Natural killer cell (primary cell): Measurements from ENCODE around the gene HMCN1. TPM values are rescaled to one million over a fixed set of nuclear protein-coding genes. Genes with fewer than 3 reads are reported as not detected.

Experiments used
- ATAC-seq, 3 donors: fragments of 150-1000 bp in 2 of 3; fragments of 200-7000 bp in 1 of 3; cut with Tn5 transposase; 1 replicate in 1 of 3; 2 replicates in 2 of 3; pipeline ENCODE4 v1.10.0; 2021; ENCODE audit warnings: mild to moderate bottlenecking in 2 of 3, moderate library complexity in 2 of 3
- DNase-seq, 2 donors: peaks; one replicate each; pipeline versions ENCODE4 v3.0.0 to v3.0.0-alpha.2; 2013 to 2021; ENCODE audit warnings: mixed read lengths in 1 of 2
- H3K27ac ChIP-seq: one replicate; pipeline ENCODE4 v1.5.1; 2013; ENCODE audit warnings: mild to moderate bottlenecking, low read length
- H3K27me3 ChIP-seq: one replicate; pipeline ENCODE4 v1.6.1; 2013; ENCODE audit warnings: low read length; ENCODE audit not compliant: control insufficient read depth, insufficient read depth
- H3K36me3 ChIP-seq: one replicate; pipeline ENCODE4 v1.6.1; 2013; ENCODE audit warnings: low read length; ENCODE audit not compliant: control insufficient read depth, insufficient read depth
- H3K4me1 ChIP-seq: one replicate; pipeline ENCODE4 v1.6.1; 2013; ENCODE audit warnings: low read length; ENCODE audit not compliant: control insufficient read depth, insufficient read depth
- H3K4me3 ChIP-seq: one replicate; pipeline ENCODE4 v1.5.1; 2013; ENCODE audit warnings: low read length
- H3K9me3 ChIP-seq: one replicate; pipeline ENCODE4 v1.6.1; 2013; ENCODE audit warnings: low read length; ENCODE audit not compliant: control insufficient read depth, insufficient read depth
- H3K27ac Mint-ChIP-seq, 2 donors: one replicate each; pipeline ENCODE4 v1.8.0; 2022; ENCODE audit warnings: mild to moderate bottlenecking in 2 of 2, mixed read lengths in 2 of 2, moderate library complexity in 1 of 2
- H3K27me3 Mint-ChIP-seq, 2 donors: one replicate each; pipeline ENCODE4 v1.8.0; 2022; ENCODE audit warnings: low read depth in 2 of 2, mixed read lengths in 2 of 2
- H3K36me3 Mint-ChIP-seq: one replicate; pipeline ENCODE4 v1.8.0; 2022; ENCODE audit warnings: mixed read lengths
- H3K4me1 Mint-ChIP-seq, 2 donors: one replicate each; pipeline ENCODE4 v1.8.0; 2022; ENCODE audit warnings: mixed read lengths in 2 of 2
- H3K4me3 Mint-ChIP-seq: one replicate; pipeline ENCODE4 v1.8.0; 2022; ENCODE audit warnings: mild to moderate bottlenecking, moderate library complexity, mixed read lengths
- H3K9me3 Mint-ChIP-seq, 2 donors: one replicate each; pipeline ENCODE4 v1.8.0; 2022; ENCODE audit warnings: mixed read lengths in 2 of 2
- WGBS: methylation state at CpG from one replicate; pipeline ENCODE4 v1.1.7; 2013; ENCODE audit warnings: missing lambda C conversion rate; ENCODE audit not compliant: insufficient coverage; 5-methylcytosine and 5-hydroxymethylcytosine counted together
- intact Hi-C: fragments of 100-400 bp; cut with micrococcal nuclease; formaldehyde crosslinking; loops from one replicate; pipeline ENCODE4 v1.14.2; 2022
- total RNA-seq, 4 donors: library from RNA; stranded (reverse); fragments of 120-200 nt in 1 of 4; gene quantifications; one replicate each; pipeline versions ENCODE4 v1.2.3 to v1.2.4, GENCODE V29; 2013 to 2022
- TF ChIP-seq, protein P1 (sequence below): fragments of 200-600 bp; IDR thresholded peaks from one replicate; pipeline ENCODE4 v1.8.0; 2022; ENCODE audit warnings: antibody characterized with exemption

Gene HMCN1
- total RNA-seq, 3 donors from 2014 or later (not counting 1 experiment from before 2014, with no cell fraction given): 0.02 to 0.45 (median 0.39) TPM

DNA sequence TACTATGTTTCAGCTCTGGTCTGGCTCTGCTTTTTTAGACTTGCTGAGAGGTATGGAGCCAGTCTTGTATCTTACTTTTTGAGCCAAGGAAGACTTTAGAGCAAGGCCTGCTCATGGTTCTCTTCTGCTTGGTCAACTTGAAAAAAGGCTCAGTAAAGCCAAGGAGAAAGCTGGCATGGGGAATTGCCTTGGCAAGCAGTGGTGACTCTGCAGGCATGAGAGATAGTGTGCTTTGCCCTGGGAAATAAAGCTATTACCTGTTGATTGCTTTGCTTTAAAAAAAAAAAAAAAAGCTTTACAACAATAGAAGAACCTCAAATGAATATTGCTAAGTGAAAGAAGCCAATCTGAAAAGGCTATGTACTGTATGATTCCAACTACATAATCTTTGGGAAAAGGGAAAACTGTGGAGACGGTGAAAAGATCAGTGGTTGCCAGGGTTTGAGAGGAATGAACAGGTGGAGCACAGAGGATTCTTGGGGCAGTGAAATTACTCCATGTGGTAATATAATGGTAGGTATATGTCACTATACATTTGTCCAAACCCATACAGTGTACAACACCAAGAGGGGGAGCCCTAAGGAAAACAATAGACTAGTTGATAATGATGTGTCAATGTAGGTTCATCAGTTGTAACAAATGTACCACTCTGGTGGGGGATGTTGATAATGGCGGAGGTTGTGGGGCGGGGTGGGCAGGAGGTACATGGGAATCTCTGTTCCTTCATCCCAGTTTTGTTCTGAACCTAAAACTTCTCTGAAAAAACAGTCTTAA, 87.6 kb downstream of the HMCN1 start:
- H3K27ac Mint-ChIP-seq: no peak overlapping the region
- no peaks in the 10 kb centered on the region for H3K9me3 Mint-ChIP-seq
- no peaks in the 10 kb centered on the region for H3K36me3 Mint-ChIP-seq
- H3K4me1 Mint-ChIP-seq: no peaks in the 10 kb centered on the region
- H3K27ac ChIP-seq: no peak overlapping the region
- no peak overlapping the region for H3K4me3 ChIP-seq
- ATAC-seq (no peak), DNase-seq (no peak)
- 100% methylated on average over 1 of the region's 3 CpGs for WGBS
- no peak overlapping the region for H3K4me3 Mint-ChIP-seq
- no peaks in the 10 kb centered on the region for H3K36me3 ChIP-seq
- H3K27me3 ChIP-seq: peaks cover 6% of the 10 kb centered on the region
- peaks cover 7 to 11% of the 10 kb centered on the region in 2 donors for H3K27me3 Mint-ChIP-seq
- H3K9me3 ChIP-seq: no peaks in the 10 kb centered on the region
- no peaks in the 10 kb centered on the region for H3K4me1 ChIP-seq
- intact Hi-C loops: no loop called here
- TF ChIP-seq, protein P1, sequence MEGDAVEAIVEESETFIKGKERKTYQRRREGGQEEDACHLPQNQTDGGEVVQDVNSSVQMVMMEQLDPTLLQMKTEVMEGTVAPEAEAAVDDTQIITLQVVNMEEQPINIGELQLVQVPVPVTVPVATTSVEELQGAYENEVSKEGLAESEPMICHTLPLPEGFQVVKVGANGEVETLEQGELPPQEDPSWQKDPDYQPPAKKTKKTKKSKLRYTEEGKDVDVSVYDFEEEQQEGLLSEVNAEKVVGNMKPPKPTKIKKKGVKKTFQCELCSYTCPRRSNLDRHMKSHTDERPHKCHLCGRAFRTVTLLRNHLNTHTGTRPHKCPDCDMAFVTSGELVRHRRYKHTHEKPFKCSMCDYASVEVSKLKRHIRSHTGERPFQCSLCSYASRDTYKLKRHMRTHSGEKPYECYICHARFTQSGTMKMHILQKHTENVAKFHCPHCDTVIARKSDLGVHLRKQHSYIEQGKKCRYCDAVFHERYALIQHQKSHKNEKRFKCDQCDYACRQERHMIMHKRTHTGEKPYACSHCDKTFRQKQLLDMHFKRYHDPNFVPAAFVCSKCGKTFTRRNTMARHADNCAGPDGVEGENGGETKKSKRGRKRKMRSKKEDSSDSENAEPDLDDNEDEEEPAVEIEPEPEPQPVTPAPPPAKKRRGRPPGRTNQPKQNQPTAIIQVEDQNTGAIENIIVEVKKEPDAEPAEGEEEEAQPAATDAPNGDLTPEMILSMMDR: no peak

- Mint-ChIP-seq H3K27ac (no peak overlapping the region), H3K4me3 (no peak overlapping the region), H3K36me3 (no peaks in the 10 kb centered on the region), H3K9me3 (no peaks in the 10 kb centered on the region), H3K27me3 (peaks cover 7 to 11% of the 10 kb centered on the region in 2 donors), H3K4me1 (no peaks in the 10 kb centered on the region)
- Histone ChIP-seq H3K4me3 (no peak overlapping the region), H3K27me3 (peaks cover 6% of the 10 kb centered on the region), H3K36me3 (no peaks in the 10 kb centered on the region), H3K9me3 (no peaks in the 10 kb centered on the region), H3K27ac (no peak overlapping the region), H3K4me1 (no peaks in the 10 kb centered on the region)
- TF ChIP-seq, protein P1: no peak
- 81% methylated on average over 1 of the region's 2 CpGs for WGBS
- ATAC-seq: no peak
- intact Hi-C loops: no loop called here
- no peak for DNase-seq
These were observed 89.3 kb downstream of the HMCN1 start for GRCh38 chr1:185823467-185823866.

DNA sequence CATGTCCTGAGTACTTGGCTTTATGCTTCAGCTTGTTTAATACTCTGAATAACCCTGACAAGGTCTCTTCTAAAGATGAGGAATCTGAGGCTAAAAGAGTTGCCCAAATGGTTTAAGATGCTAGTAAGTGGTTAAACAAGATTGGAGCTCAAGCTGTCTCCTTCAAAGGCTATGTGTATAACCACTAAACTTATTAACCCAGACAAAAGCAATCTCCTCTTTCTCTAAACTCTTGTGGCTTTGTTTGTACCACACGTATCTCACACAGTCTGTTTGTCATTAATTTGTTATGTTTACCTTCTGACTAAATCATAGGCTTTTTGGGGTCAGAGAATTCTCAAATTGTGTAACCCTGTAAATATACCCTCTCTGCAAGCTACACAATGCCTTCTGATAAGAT, 89.9 kb downstream of the HMCN1 start:
- intact Hi-C loops: no loop called here
- Histone ChIP-seq H3K36me3 (no peaks in the 10 kb centered on the region), H3K9me3 (no peaks in the 10 kb centered on the region), H3K4me1 (no peaks in the 10 kb centered on the region), H3K27ac (no peak overlapping the region), H3K4me3 (no peak overlapping the region), H3K27me3 (peaks cover 6% of the 10 kb centered on the region)
- no peak overlapping the region for H3K4me3 Mint-ChIP-seq
- H3K27ac Mint-ChIP-seq: no peak overlapping the region
- ATAC-seq: no peak
- TF ChIP-seq, protein P1: no peak
- no peak for DNase-seq
- peaks cover 7 to 11% of the 10 kb centered on the region in 2 donors for H3K27me3 Mint-ChIP-seq
- no peaks in the 10 kb centered on the region for H3K4me1 Mint-ChIP-seq
- no peaks in the 10 kb centered on the region for H3K9me3 Mint-ChIP-seq
- WGBS: 83% methylated on average over 1 of the region's 1 CpG
- no peaks in the 10 kb centered on the region for H3K36me3 Mint-ChIP-seq

- no peaks in the 10 kb centered on the region for H3K9me3 Mint-ChIP-seq
- H3K4me1 ChIP-seq: no peaks in the 10 kb centered on the region
- DNase-seq (no peak), ATAC-seq (no peak)
- H3K27me3 Mint-ChIP-seq: peaks cover 7 to 13% of the 10 kb centered on the region in 2 donors
- H3K27ac Mint-ChIP-seq: no peak overlapping the region
- peaks cover 6% of the 10 kb centered on the region for H3K27me3 ChIP-seq
- WGBS: no CpG with 5 or more reads among the region's 1 CpG
- intact Hi-C loops: no loop called here
- H3K36me3 Mint-ChIP-seq: no peaks in the 10 kb centered on the region
- no peak overlapping the region for H3K4me3 Mint-ChIP-seq
- no peaks in the 10 kb centered on the region for H3K9me3 ChIP-seq
- TF ChIP-seq, protein P1: no peak
- no peak overlapping the region for H3K4me3 ChIP-seq
- no peaks in the 10 kb centered on the region for H3K4me1 Mint-ChIP-seq
- no peaks in the 10 kb centered on the region for H3K36me3 ChIP-seq
- no peak overlapping the region for H3K27ac ChIP-seq
These were observed 91.4 kb downstream of the HMCN1 start for GRCh38 chr1:185825556-185825955.
